ENCODE data around the gene AFAP1.

The AFAP1 gene

GRCh38 chr4:7780751-7781348 lies 158.8 kb downstream of the AFAP1 start:
- DNase-seq: no peak

- no peak for DNase-seq
Observed at GRCh38 chr4:7779432-7779768, 160.3 kb downstream of the AFAP1 start.

- DNase-seq: no peak
Observed at GRCh38 chr4:7778510-7779431, 160.9 kb downstream of the AFAP1 start.

GRCh38 chr4:7777871-7778509 lies 161.7 kb downstream of the AFAP1 start:
- no peak for DNase-seq

GRCh38 chr4:7777017-7777710 lies 162.5 kb downstream of the AFAP1 start:
- DNase-seq: no peak

- DNase-seq: no peak
Observed at GRCh38 chr4:7775396-7775795, 164.3 kb downstream of the AFAP1 start.

GRCh38 chr4:7774301-7775294 lies 165.1 kb downstream of the AFAP1 start:
- no peak for DNase-seq

GRCh38 chr4:7773401-7774180 lies 166.1 kb downstream of the AFAP1 start:
- no peak for DNase-seq

- no peak for DNase-seq
Observed at GRCh38 chr4:7772711-7773385, 166.8 kb downstream of the AFAP1 start.

GRCh38 chr4:7771541-7772507 lies 167.8 kb downstream of the AFAP1 start:
- DNase-seq: no peak

- peak in 1 of 2 donors; percentile 43 for DNase-seq
Observed at GRCh38 chr4:7771056-7771455, 168.6 kb downstream of the AFAP1 start.

- DNase-seq: no peak
Observed at GRCh38 chr4:7770224-7771050, 169.2 kb downstream of the AFAP1 start.

GRCh38 chr4:7769396-7770223 lies 170.1 kb downstream of the AFAP1 start:
- no peak for DNase-seq

- no peak for DNase-seq
Observed at GRCh38 chr4:7768736-7769135, 170.9 kb downstream of the AFAP1 start.

GRCh38 chr4:7767966-7768365 lies 171.7 kb downstream of the AFAP1 start:
- DNase-seq: no peak

GRCh38 chr4:7767526-7767925 lies 172.1 kb downstream of the AFAP1 start:
- no peak for DNase-seq

- DNase-seq: no peak
Observed at GRCh38 chr4:7766661-7767345, 172.9 kb downstream of the AFAP1 start.
